Ascending aorta (tissue), 2 donors: Measurements from ENCODE around the gene SURF4. TPM values are rescaled to one million over a fixed set of nuclear protein-coding genes. Genes with fewer than 3 reads are reported as not detected.

Source experiments
- DNase-seq, 2 donors: peaks; one replicate each; pipeline ENCODE4 v3.0.0-alpha.2; 2019; ENCODE audit warnings: low spot score in 2 of 2
- H3K27ac ChIP-seq, 2 donors: fragments of 200-600 bp; sonication (generic); one replicate each; pipeline ENCODE4 v1.5.1; 2016 to 2017; ENCODE audit warnings: mild to moderate bottlenecking in 1 of 2
- H3K27me3 ChIP-seq: fragments of 200-600 bp; sonication (generic); one replicate; pipeline ENCODE4 v1.5.1; 2017
- H3K36me3 ChIP-seq, 2 donors: fragments of 200-600 bp; sonication (generic); one replicate each; pipeline ENCODE4 v1.5.1; 2016
- H3K4me1 ChIP-seq, 2 donors: fragments of 200-600 bp; sonication (generic); one replicate each; pipeline ENCODE4 v1.5.1; 2016 to 2017; ENCODE audit warnings: mild to moderate bottlenecking in 1 of 2
- H3K4me3 ChIP-seq, 2 donors: fragments of 200-600 bp; sonication (generic); one replicate each; pipeline ENCODE4 v1.5.1; 2016 to 2017; ENCODE audit warnings: mild to moderate bottlenecking in 1 of 2
- H3K9me3 ChIP-seq, 2 donors: fragments of 200-600 bp; sonication (generic); one replicate each; pipeline ENCODE4 v1.5.1; 2016
- CTCF ChIP-seq, 3 experiments: fragments of 200-600 bp in 2 of 3; fragments of 450-650 bp in 1 of 3; sonication (generic) in 2 of 3; IDR thresholded peaks; one replicate each; pipeline ENCODE4 v1.5.1; 2016 to 2019; ENCODE audit warnings: antibody characterized with exemption in 3 of 3, mild to moderate bottlenecking in 1 of 3, moderate library complexity in 1 of 3
- intact Hi-C: fragments of 100-400 bp; cut with DNase I; formaldehyde crosslinking; loops from one replicate; pipeline ENCODE4 v1.15.1; 2023
- total RNA-seq: library from RNA; depleted of rRNA; stranded (reverse); fragments of >200 nt; gene quantifications from one replicate; pipeline ENCODE4 v1.1.0, GENCODE V29; 2016

Gene SURF4
- total RNA-seq, 1 donor from 2014 or later, result 161 TPM

GRCh38 chr9:133366435-133366834 is 9.4 kb downstream of the SURF4 start:
- peaks cover 55 to 74% of the 10 kb centered on the region in 2 donors for H3K36me3 ChIP-seq
- H3K9me3 ChIP-seq, result no peaks in the 10 kb centered on the region
- TF ChIP-seq CTCF (IDR thresholded peaks at IDR 0.05), result no peak
- no peaks in the 10 kb centered on the region for H3K27me3 ChIP-seq
- H3K4me1 ChIP-seq, result peaks cover 0 to 20% of the 10 kb centered on the region in 2 donors
- no peak overlapping the region for H3K27ac ChIP-seq
- intact Hi-C loops, result no loop called here
- no peak overlapping the region for H3K4me3 ChIP-seq
- no peak for DNase-seq

- no peak overlapping the region for H3K4me3 ChIP-seq
- DNase-seq, result no peak
- peaks cover 55 to 73% of the 10 kb centered on the region in 2 donors for H3K36me3 ChIP-seq
- H3K4me1 ChIP-seq, result no peaks in the 10 kb centered on the region
- H3K27ac ChIP-seq, result no peak overlapping the region
- no peaks in the 10 kb centered on the region for H3K9me3 ChIP-seq
- intact Hi-C loops, result no loop called here
- no peaks in the 10 kb centered on the region for H3K27me3 ChIP-seq
- no peak for TF ChIP-seq CTCF (IDR thresholded peaks at IDR 0.05)
Measured at GRCh38 chr9:133362359-133363044, 13.4 kb downstream of the SURF4 start.

- no peaks in the 10 kb centered on the region for H3K27me3 ChIP-seq
- H3K4me1 ChIP-seq, result peaks cover 3 to 6% of the 10 kb centered on the region in 2 donors
- intact Hi-C loops, result no loop called here
- H3K27ac ChIP-seq, result no peak overlapping the region
- no peak for DNase-seq
- TF ChIP-seq CTCF (IDR thresholded peaks at IDR 0.05), result no peak
- H3K9me3 ChIP-seq, result no peaks in the 10 kb centered on the region
- peaks cover 47 to 66% of the 10 kb centered on the region in 2 donors for H3K36me3 ChIP-seq
- no peak overlapping the region for H3K4me3 ChIP-seq
Measured at GRCh38 chr9:133361507-133362092, 14.3 kb downstream of the SURF4 start.

- no peak for TF ChIP-seq CTCF (IDR thresholded peaks at IDR 0.05)
- Histone ChIP-seq H3K4me3 (no peak overlapping the region), H3K9me3 (no peaks in the 10 kb centered on the region), H3K27ac (no peak overlapping the region), H3K4me1 (peaks cover 3 to 9% of the 10 kb centered on the region in 2 donors), H3K27me3 (no peaks in the 10 kb centered on the region), H3K36me3 (peaks cover 38 to 57% of the 10 kb centered on the region in 2 donors)
- no peak for DNase-seq
- intact Hi-C loops, result no loop called here
Measured at GRCh38 chr9:133360400-133361393, 15.2 kb downstream of the SURF4 start.

- TF ChIP-seq CTCF (IDR thresholded peaks at IDR 0.05), result no peak
- intact Hi-C loops, result loop anchor here (5.0 kb wide), 2 partner anchors 58 to 128 kb away; partner anchors contain the start of gene REXO4
- no peak for DNase-seq
- Histone ChIP-seq H3K27me3 (no peaks in the 10 kb centered on the region), H3K36me3 (peaks cover 27 to 45% of the 10 kb centered on the region in 2 donors), H3K9me3 (no peaks in the 10 kb centered on the region), H3K4me1 (peaks cover 10 to 16% of the 10 kb centered on the region in 2 donors), H3K4me3 (no peak overlapping the region), H3K27ac (no peak overlapping the region)
Measured at GRCh38 chr9:133359399-133360175, 16.3 kb downstream of the SURF4 start.
